Measurements from ENCODE around the gene PLCH1.

GRCh38 chr3:155585384-155585783, 159.5 kb downstream of the PLCH1 start:
- TF ChIP-seq EZH2 (IDR thresholded peaks at IDR 0.05; ENCODE audit: low read length) (no peak), CTCF (optimal IDR thresholded peaks at IDR 0.05 in 1 of 3, IDR thresholded peaks at IDR 0.05 in 1 of 3, conservative IDR thresholded peaks at IDR 0.05 in 1 of 3; ENCODE audit: extremely low read depth in 1 of 3, insufficient read depth in 2 of 3, low read length in 3 of 3) (no peak)
